GM18861 (cell line): ENCODE results near the gene PPARA.
A peak's percentile ranks its signal among the peaks of the same experiment; 100 is the strongest.
"Not testable (repeated sequence)": the region's sequence is repeated elsewhere in the genome, so short reads cannot be mapped to it uniquely, and the experiment has no call there.

Source experiments
- ATAC-seq: cut with Tn5 transposase; IDR thresholded peaks from one replicate; pipeline ENCODE4 v1.9.1; 2021; ENCODE audit not compliant: unreplicated experiment

PPARA gene

DNA sequence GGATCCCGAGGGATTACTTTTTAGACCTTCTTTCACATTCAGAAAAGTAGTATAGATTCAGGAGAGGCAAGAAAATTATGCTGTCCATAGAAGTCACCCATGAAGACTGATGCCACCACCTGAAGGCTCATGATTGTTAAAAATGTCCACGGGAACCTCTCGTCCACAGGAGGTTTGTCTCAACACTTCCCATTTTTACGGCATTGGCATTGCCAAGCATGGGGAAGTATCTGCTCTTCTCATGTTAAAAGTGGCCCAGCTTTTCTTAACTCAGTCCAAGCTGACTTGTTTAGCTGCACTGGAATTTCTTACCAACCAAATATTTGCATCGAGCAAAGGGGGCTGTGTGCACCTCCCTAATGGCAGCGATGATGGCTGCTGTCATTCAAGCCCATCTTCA, 90.2 kb downstream of the PPARA start:
- ATAC-seq: no peak

DNA sequence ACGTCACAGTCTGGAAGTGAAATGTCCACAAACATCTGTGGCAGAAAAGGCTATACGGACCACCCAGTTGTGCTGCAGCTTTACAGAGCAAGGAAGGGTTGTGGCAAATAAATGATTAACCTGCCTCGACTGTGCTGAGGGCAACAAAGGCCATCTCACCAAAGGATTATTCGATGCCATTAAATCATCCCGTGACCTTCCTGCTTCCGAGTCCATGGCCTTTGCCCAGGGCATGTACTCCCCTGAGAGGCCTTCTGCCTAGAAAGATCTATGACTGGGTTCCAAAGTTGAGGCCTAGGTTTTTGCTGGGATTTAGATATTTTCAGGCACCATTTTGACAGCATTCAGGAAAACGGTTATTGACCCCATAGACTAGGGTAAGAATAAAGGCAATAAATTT, 90.6 kb downstream of the PPARA start:
- ATAC-seq: no peak

DNA sequence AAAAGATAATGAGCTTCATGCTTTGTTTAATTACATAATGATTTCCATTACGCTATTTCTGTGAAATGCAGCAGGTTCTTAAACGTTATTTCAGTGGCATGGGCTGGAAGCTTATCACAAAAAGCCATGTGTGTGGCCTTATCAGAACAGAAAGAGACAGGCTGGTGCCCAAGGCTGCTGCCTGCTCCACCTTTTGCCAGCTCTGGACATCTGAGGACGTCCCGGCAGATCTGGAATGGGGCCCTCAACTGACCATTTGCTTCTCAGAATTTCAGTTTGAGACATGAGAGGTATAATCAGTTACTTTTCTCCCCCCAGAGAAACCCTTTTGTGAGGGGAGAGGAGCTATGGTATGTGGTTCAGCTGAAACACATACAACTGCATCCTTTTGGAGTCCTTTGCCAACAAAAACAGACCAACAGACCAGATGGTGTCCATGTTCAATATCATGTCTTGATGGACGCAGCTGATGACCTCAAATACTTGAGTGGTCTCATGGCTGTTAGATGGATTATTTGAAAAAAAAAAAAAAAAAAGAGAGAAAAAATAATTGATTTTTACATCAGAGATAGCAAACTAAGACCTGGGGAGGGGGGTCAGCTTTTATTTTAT, 91.2 kb downstream of the PPARA start:
- ATAC-seq: no peak

DNA sequence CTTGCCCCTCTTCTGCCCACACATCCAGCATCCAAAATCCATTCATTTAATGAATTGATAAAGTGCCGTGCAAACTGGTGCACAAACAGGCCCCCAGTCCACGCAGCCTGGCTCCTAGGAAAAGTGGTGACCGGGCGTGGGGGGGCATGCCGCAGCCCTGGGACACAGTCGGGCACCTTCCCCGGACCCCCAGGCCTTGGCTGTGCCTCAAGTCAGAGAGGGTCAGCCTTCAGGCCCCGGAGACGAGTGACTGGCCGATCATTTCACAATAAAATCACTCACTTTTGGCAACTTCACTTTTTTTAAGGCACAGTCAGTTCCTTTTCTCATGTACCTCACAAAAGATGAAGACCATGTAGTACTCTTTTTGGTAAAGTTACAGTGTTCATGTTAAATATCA, 91.8 kb downstream of the PPARA start:
- ATAC-seq: no peak

GRCh38 chr22:46244771-46245170, 94.4 kb downstream of the PPARA start:
- no peak for ATAC-seq

GRCh38 chr22:46245511-46245910, 95.2 kb downstream of the PPARA start:
- no peak for ATAC-seq

DNA sequence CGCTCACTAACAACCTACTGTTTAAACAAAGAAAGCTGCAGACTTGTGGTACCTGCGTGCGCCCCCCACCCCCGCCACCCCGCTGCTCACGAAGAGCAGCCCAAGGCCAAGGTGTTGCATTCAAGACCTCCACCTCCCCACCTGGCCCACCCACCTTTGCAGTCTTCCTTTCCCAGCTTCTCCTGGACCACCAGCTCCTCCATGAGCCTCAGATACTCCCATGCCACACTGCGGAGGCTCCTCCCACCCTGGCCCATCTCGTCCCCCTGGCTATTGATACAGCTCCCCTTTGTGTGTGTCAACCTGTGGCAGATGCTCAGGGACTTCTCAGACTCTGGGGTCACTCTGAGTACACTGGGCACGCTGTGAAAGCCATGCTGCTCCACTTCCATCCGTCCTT, 95.9 kb downstream of the PPARA start:
- ATAC-seq: no peak

DNA sequence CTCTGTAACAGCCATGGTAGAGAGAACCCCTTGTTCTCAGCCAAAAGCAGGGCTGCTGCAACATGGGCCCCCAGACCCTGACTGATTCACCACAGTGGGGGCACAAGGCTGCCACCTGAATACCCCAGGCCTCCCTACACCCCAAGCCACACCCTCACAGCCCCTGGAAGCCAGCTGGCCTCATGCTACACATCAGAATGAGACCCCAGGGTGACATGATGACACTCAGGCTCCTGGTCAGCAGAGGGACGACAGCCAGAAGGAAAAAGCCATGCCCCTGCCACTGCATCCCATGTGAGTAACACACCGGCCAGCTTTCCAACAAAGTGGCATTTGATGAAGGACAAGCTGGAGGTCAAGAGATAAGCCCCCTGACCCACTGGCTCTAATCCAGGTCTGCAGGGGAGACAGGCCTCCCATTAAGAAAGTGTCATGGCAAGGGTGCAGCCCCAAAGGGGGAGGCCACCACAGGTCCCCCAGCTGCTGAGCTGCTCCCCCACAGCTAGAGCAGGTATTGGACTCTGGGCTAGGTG, 97.2 kb downstream of the PPARA start:
- no peak for ATAC-seq

- ATAC-seq: peak; percentile 66
These were observed 99.9 kb downstream of the PPARA start, which contains the start of gene CDPF1 for GRCh38 chr22:46250035-46250782. CDPF1 (minus strand) TSS chr22:46250293; CDS start chr22:46248284, 2,009 bp downstream.

DNA sequence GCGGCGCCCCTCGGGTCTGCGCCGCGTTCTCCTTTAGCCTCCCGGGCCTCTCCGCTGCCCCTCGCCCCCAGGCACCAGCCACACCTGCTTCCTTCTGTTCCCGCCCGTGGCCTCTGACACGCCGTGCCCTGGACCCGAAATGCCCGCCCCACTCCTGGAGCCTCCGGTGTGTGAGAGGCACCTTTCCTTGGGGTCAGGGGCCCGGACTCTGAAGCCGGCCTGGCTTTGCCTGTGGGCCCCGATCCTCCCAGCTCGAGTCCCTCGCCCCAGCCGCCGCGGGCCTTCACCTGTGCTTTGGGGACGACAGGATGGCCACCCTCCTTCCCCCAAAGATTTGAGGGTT, 100.4 kb downstream of the PPARA start:
- ATAC-seq: peak; percentile 10

DNA sequence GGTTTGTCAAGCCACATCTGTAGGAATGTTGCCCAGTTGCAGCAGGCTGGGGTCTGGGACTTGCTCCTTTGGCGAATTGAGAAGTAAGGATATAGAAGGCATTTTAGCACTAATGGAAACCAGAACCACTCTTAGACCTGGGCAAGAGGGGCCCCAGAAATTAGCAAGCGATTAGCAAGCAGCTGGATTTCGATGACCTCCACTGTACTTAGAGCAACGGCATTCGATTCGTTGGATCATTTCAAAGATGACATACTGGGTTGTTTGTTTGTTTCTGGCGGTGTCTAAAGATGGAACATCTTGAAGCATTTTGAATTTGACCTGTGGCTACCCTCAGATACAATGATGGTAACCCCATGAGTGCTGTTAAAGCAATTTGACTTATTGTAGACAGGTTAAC, 100.9 kb downstream of the PPARA start:
- ATAC-seq: no peak

DNA sequence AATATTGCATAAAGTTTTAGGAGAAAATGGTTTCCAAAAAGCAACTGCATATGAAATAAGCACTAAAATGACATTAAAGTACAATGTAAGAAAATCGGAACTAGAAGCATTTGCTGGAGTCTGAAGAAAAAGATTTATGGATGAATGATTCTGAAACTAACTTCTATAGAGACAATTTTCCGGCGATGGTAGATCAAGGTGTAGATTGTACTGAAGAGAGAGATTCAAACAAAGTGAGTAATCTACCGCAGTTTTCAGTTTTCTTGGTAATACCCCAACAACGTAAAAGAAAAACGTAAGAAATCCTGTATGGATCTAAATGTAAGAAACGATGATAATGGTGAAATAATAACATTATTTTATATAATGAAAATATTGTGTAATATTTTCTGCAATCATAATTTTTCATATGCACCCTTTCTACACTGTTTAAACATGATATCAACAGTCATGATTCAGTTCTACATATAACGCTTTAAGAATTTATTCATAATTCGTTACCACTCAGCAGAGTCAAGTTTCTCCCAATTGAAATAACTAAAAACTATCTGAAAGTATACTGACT, 101.6 kb downstream of the PPARA start:
- no peak for ATAC-seq

DNA sequence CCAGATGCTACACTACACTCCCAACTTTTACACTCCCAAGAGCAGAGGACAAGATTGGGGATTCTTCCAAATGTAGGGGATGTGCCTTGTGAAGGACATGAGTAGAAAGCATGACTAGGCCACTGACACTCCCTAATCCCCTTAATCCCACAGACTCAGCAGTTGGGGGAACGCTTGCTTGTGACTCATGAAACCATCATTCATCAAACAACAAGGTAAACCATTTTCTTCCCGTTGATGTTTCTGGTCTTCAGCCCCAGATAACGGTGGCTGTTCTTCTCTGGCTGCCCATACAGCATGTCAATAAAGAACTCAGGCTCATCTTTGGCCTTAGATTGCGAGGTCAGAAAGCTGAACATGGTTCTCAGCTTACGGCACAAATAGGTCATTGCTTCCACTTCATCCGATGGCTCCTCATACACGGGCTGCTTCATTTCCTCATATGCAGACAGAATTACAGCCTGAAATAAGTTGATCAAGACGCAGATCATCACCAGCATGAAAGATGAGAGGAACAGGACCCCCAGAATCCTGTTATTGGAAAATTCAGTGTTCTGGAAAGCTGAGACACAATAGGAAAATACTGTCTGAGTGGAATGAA, 106.1 kb downstream of the PPARA start:
- no peak for ATAC-seq

DNA sequence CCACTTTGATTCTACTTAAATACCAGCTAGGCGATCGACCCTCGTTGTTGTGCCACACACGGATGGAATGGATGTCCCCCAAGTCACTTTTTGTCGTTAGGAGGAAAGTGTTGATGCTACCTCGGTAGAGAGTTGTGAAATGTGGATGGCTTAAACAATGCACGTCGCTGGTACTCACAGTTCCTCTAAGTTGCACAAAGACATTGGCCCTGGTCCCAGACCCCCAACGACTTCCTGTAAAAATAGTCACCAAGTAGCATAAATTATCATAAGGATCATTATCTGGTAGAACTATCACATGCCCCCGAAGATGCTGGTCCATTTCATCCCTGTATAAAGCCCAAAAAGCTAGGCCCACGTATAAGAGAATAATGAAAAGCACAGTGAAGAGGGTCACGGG, 109.0 kb downstream of the PPARA start:
- no peak for ATAC-seq

DNA sequence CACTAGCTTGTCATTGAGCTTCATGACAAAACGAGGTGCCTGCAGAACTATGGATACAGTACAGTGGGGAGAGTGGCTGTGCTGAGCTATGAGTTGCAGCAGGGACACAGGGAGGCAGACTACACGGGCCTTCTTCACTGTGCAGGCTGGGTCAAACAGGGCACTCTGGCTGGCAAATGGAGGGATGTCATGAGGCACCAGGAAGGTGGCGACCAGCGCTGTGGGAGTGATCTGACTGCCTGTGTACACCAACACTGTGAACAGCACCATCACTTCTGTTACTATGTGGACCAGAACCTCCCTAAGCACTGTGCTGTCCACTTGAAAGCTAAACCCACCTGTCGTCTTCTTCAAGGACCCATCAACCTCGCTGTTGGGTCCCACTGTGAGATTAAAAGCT, 109.7 kb downstream of the PPARA start:
- no peak for ATAC-seq

- ATAC-seq: no peak
These were observed 112.3 kb downstream of the PPARA start for GRCh38 chr22:46262449-46263215.

- no peak for ATAC-seq
These were observed 112.9 kb downstream of the PPARA start, which contains the start of gene PKDREJ for GRCh38 chr22:46263216-46263590. PKDREJ (minus strand) TSS chr22:46263343; CDS start chr22:46263322, 21 bp downstream.

DNA sequence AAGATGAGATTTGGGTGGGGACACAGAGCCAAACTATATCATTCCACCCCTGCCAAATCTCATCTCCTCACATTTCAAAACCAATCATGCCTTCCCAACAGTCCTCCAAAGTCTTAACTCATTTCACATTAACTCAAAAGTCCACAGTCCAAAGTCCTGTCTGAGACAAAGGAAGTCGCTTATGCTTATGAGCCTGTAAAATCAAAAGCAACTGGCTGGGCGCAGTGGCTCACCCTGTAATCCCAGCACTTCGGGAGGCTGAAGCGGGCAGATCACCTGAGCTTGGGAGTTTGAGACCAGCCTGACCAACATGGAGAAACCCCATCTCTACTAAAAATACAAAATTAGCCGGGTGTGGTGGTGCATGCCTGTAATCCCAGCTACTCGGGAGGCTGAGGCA, 114.2 kb downstream of the PPARA start:
- ATAC-seq: not testable (repeated sequence)

DNA sequence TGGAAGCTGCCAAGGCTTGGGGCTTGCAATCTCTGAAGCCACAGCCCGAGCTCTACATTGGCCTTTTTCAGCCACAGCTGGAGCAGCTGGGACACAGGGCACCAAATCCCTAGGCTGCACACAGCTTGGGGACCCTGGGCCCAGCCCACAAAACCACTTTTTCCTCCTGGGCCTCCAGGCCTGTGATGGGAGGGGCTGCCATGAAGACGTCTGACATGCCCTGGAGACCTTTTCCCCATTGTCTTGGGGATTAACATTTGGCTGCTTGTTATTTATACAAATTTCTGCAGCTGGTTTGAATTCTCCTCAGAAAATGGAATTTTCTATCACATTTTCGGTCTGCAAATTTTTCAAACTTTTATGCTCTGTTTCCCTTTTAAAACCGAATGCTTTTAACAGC, 115.3 kb downstream of the PPARA start:
- not testable (repeated sequence) for ATAC-seq

GRCh38 chr22:46267431-46268279, 117.3 kb downstream of the PPARA start, which contains the start of gene TTC38:
TTC38 (plus strand) TSS chr22:46268008; CDS start chr22:46268040, 32 bp downstream.
- ATAC-seq: peak; percentile 54
